Measurements from ENCODE around the gene SDK2. TPM values are rescaled to one million over a fixed set of nuclear protein-coding genes. Genes with fewer than 3 reads are reported as not detected.

Gene SDK2
- total RNA-seq, 1 donor from 2014 or later: 11.0 TPM

- no peaks in the 10 kb centered on the region for H3K36me3 ChIP-seq (ENCODE audit: control insufficient read depth in 3 of 3, insufficient read depth in 3 of 3, low read length in 3 of 3)
- no peak overlapping the region for H3K4me3 ChIP-seq (ENCODE audit: low read length in 3 of 3)
- peaks cover 0 to 5% (median 0%) of the 10 kb centered on the region in 3 donors for H3K9me3 ChIP-seq (ENCODE audit: control insufficient read depth in 3 of 3, low read length in 3 of 3)
- H3K9ac ChIP-seq (ENCODE audit: low read depth in 1 of 3, low read length in 3 of 3): no peak overlapping the region
- no peaks in the 10 kb centered on the region for H3K4me1 ChIP-seq (ENCODE audit: control insufficient read depth in 3 of 3, insufficient read depth in 3 of 3, low read length in 3 of 3)
- H3K27ac ChIP-seq (ENCODE audit: low read depth, low read length): no peak overlapping the region
- H3K27me3 ChIP-seq (ENCODE audit: control insufficient read depth in 3 of 3, insufficient read depth in 3 of 3, low read length in 3 of 3): peaks cover 3 to 22% (median 12%) of the 10 kb centered on the region in 3 donors
Observed at GRCh38 chr17:73569762-73570319, 74.4 kb downstream of the SDK2 start.

- H3K27me3 ChIP-seq (ENCODE audit: control insufficient read depth in 3 of 3, insufficient read depth in 3 of 3, low read length in 3 of 3): peaks cover 3 to 19% (median 12%) of the 10 kb centered on the region in 3 donors
- H3K27ac ChIP-seq (ENCODE audit: low read depth, low read length): no peak overlapping the region
- peaks cover 0 to 5% (median 0%) of the 10 kb centered on the region in 3 donors for H3K9me3 ChIP-seq (ENCODE audit: control insufficient read depth in 3 of 3, low read length in 3 of 3)
- no peak overlapping the region for H3K4me3 ChIP-seq (ENCODE audit: low read length in 3 of 3)
- no peaks in the 10 kb centered on the region for H3K36me3 ChIP-seq (ENCODE audit: control insufficient read depth in 3 of 3, insufficient read depth in 3 of 3, low read length in 3 of 3)
- H3K9ac ChIP-seq (ENCODE audit: low read depth in 1 of 3, low read length in 3 of 3): no peak overlapping the region
- H3K4me1 ChIP-seq (ENCODE audit: control insufficient read depth in 3 of 3, insufficient read depth in 3 of 3, low read length in 3 of 3): no peaks in the 10 kb centered on the region
Observed at GRCh38 chr17:73568934-73569333, 75.3 kb downstream of the SDK2 start.

- Histone ChIP-seq H3K4me1 (ENCODE audit: control insufficient read depth in 3 of 3, insufficient read depth in 3 of 3, low read length in 3 of 3) (no peaks in the 10 kb centered on the region), H3K9me3 (ENCODE audit: control insufficient read depth in 3 of 3, low read length in 3 of 3) (peaks cover 0 to 5% (median 0%) of the 10 kb centered on the region in 3 donors), H3K27me3 (ENCODE audit: control insufficient read depth in 3 of 3, insufficient read depth in 3 of 3, low read length in 3 of 3) (peaks cover 0 to 15% (median 5%) of the 10 kb centered on the region in 3 donors), H3K27ac (ENCODE audit: low read depth, low read length) (no peak overlapping the region), H3K4me3 (ENCODE audit: low read length in 3 of 3) (no peak overlapping the region), H3K36me3 (ENCODE audit: control insufficient read depth in 3 of 3, insufficient read depth in 3 of 3, low read length in 3 of 3) (no peaks in the 10 kb centered on the region), H3K9ac (ENCODE audit: low read depth in 1 of 3, low read length in 3 of 3) (no peak overlapping the region)
Observed at GRCh38 chr17:73566905-73567782, 77.1 kb downstream of the SDK2 start.

GRCh38 chr17:73564843-73565242 is 79.4 kb downstream of the SDK2 start:
- Histone ChIP-seq H3K9ac (ENCODE audit: low read depth in 1 of 3, low read length in 3 of 3) (no peak overlapping the region), H3K4me1 (ENCODE audit: control insufficient read depth in 3 of 3, insufficient read depth in 3 of 3, low read length in 3 of 3) (no peaks in the 10 kb centered on the region), H3K27ac (ENCODE audit: low read depth, low read length) (no peak overlapping the region), H3K4me3 (ENCODE audit: low read length in 3 of 3) (no peak overlapping the region), H3K9me3 (ENCODE audit: control insufficient read depth in 3 of 3, low read length in 3 of 3) (peaks cover 0 to 5% (median 0%) of the 10 kb centered on the region in 3 donors), H3K27me3 (ENCODE audit: control insufficient read depth in 3 of 3, insufficient read depth in 3 of 3, low read length in 3 of 3) (peaks cover 9 to 23% (median 10%) of the 10 kb centered on the region in 3 donors), H3K36me3 (ENCODE audit: control insufficient read depth in 3 of 3, insufficient read depth in 3 of 3, low read length in 3 of 3) (no peaks in the 10 kb centered on the region)

GRCh38 chr17:73562896-73563295 is 81.3 kb downstream of the SDK2 start:
- H3K9ac ChIP-seq (ENCODE audit: low read depth in 1 of 3, low read length in 3 of 3): no peak overlapping the region
- H3K27me3 ChIP-seq (ENCODE audit: control insufficient read depth in 3 of 3, insufficient read depth in 3 of 3, low read length in 3 of 3): peaks cover 9 to 25% (median 12%) of the 10 kb centered on the region in 3 donors
- H3K27ac ChIP-seq (ENCODE audit: low read depth, low read length): no peak overlapping the region
- H3K4me3 ChIP-seq (ENCODE audit: low read length in 3 of 3): no peak overlapping the region
- H3K4me1 ChIP-seq (ENCODE audit: control insufficient read depth in 3 of 3, insufficient read depth in 3 of 3, low read length in 3 of 3): no peaks in the 10 kb centered on the region
- H3K9me3 ChIP-seq (ENCODE audit: control insufficient read depth in 3 of 3, low read length in 3 of 3): peaks cover 0 to 5% (median 0%) of the 10 kb centered on the region in 3 donors
- H3K36me3 ChIP-seq (ENCODE audit: control insufficient read depth in 3 of 3, insufficient read depth in 3 of 3, low read length in 3 of 3): no peaks in the 10 kb centered on the region

- Histone ChIP-seq H3K27me3 (ENCODE audit: control insufficient read depth in 3 of 3, insufficient read depth in 3 of 3, low read length in 3 of 3) (peaks cover 9 to 29% (median 14%) of the 10 kb centered on the region in 3 donors), H3K4me1 (ENCODE audit: control insufficient read depth in 3 of 3, insufficient read depth in 3 of 3, low read length in 3 of 3) (no peaks in the 10 kb centered on the region), H3K36me3 (ENCODE audit: control insufficient read depth in 3 of 3, insufficient read depth in 3 of 3, low read length in 3 of 3) (no peaks in the 10 kb centered on the region), H3K27ac (ENCODE audit: low read depth, low read length) (no peak overlapping the region), H3K9me3 (ENCODE audit: control insufficient read depth in 3 of 3, low read length in 3 of 3) (peaks cover 0 to 5% (median 0%) of the 10 kb centered on the region in 3 donors), H3K4me3 (ENCODE audit: low read length in 3 of 3) (no peak overlapping the region), H3K9ac (ENCODE audit: low read depth in 1 of 3, low read length in 3 of 3) (no peak overlapping the region)
Observed at GRCh38 chr17:73561111-73561510, 83.1 kb downstream of the SDK2 start.

- H3K36me3 ChIP-seq (ENCODE audit: control insufficient read depth in 3 of 3, insufficient read depth in 3 of 3, low read length in 3 of 3): no peaks in the 10 kb centered on the region
- no peak overlapping the region for H3K27ac ChIP-seq (ENCODE audit: low read depth, low read length)
- peaks cover 9 to 33% (median 14%) of the 10 kb centered on the region in 3 donors for H3K27me3 ChIP-seq (ENCODE audit: control insufficient read depth in 3 of 3, insufficient read depth in 3 of 3, low read length in 3 of 3)
- no peak overlapping the region for H3K4me3 ChIP-seq (ENCODE audit: low read length in 3 of 3)
- peaks cover 0 to 5% (median 0%) of the 10 kb centered on the region in 3 donors for H3K9me3 ChIP-seq (ENCODE audit: control insufficient read depth in 3 of 3, low read length in 3 of 3)
- no peak overlapping the region for H3K9ac ChIP-seq (ENCODE audit: low read depth in 1 of 3, low read length in 3 of 3)
- no peaks in the 10 kb centered on the region for H3K4me1 ChIP-seq (ENCODE audit: control insufficient read depth in 3 of 3, insufficient read depth in 3 of 3, low read length in 3 of 3)
Observed at GRCh38 chr17:73560661-73561060, 83.6 kb downstream of the SDK2 start.

GRCh38 chr17:73559532-73559931 is 84.7 kb downstream of the SDK2 start:
- Histone ChIP-seq H3K4me1 (ENCODE audit: control insufficient read depth in 3 of 3, insufficient read depth in 3 of 3, low read length in 3 of 3) (no peaks in the 10 kb centered on the region), H3K27me3 (ENCODE audit: control insufficient read depth in 3 of 3, insufficient read depth in 3 of 3, low read length in 3 of 3) (peaks cover 9 to 40% (median 15%) of the 10 kb centered on the region in 3 donors)

GRCh38 chr17:73555199-73555960 is 88.9 kb downstream of the SDK2 start:
- H3K27ac ChIP-seq (ENCODE audit: low read depth, low read length): no peak overlapping the region
- H3K9me3 ChIP-seq (ENCODE audit: control insufficient read depth in 3 of 3, low read length in 3 of 3): no peaks in the 10 kb centered on the region
- H3K36me3 ChIP-seq (ENCODE audit: control insufficient read depth in 3 of 3, insufficient read depth in 3 of 3, low read length in 3 of 3): no peaks in the 10 kb centered on the region
- H3K27me3 ChIP-seq (ENCODE audit: control insufficient read depth in 3 of 3, insufficient read depth in 3 of 3, low read length in 3 of 3): peaks cover 0 to 36% (median 27%) of the 10 kb centered on the region in 3 donors
- H3K4me3 ChIP-seq (ENCODE audit: low read length in 3 of 3): no peak overlapping the region
- H3K4me1 ChIP-seq (ENCODE audit: control insufficient read depth in 3 of 3, insufficient read depth in 3 of 3, low read length in 3 of 3): no peaks in the 10 kb centered on the region
- no peak overlapping the region for H3K9ac ChIP-seq (ENCODE audit: low read depth in 1 of 3, low read length in 3 of 3)

More at GRCh38 chr17:73559532-73559931, 84.7 kb downstream of the SDK2 start:
- H3K9me3 ChIP-seq (ENCODE audit: control insufficient read depth in 3 of 3, low read length in 3 of 3): no peaks in the 10 kb centered on the region
- H3K9ac ChIP-seq (ENCODE audit: low read depth in 1 of 3, low read length in 3 of 3): no peak overlapping the region
- H3K4me3 ChIP-seq (ENCODE audit: low read length in 3 of 3): no peak overlapping the region
- no peak overlapping the region for H3K27ac ChIP-seq (ENCODE audit: low read depth, low read length)
- H3K36me3 ChIP-seq (ENCODE audit: control insufficient read depth in 3 of 3, insufficient read depth in 3 of 3, low read length in 3 of 3): no peaks in the 10 kb centered on the region

All from skeletal muscle tissue (tissue), 4 donors.